ENCODE measurements around the gene MORF4L1. TPM values are rescaled to one million over a fixed set of nuclear protein-coding genes. Genes with fewer than 3 reads are reported as not detected.

MORF4L1 gene
- total RNA-seq, 1 donor from 2014 or later: 472 TPM

DNA sequence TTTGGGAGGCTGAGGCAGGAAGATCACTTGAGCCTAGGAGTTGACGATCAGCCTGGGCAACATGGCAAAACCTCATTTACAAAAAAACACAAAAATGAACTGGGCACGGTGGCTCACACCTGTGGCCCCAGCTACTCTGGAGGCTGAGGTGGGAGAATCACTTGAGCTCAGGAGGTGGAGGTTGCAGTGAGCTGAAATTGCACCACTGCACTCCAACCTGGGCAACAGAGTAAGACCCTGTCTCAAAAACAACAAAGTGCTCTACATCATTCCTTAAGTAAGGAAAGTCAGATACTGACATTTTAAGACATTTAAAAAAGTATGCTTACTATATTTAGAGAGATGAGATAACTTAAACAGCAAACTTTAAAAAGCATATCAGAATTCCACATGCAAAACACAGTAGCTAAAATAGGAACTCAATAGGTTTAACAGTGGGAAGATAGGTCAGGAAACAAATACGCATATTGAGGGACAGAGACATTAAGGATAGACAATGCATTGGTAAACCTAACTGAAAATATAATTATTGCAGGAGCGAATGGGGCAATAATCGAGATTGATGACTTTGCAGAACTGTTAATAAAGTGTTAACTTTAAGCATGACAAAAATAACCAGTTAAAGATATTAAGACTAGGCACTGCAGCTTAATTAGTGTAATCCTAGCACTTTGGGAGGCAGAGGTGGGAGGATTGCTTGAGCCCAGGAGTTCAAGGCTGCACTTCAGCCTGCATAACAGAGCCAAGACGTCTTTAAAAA, 32.1 kb downstream of the MORF4L1 start:
- TF ChIP-seq, protein P1, sequence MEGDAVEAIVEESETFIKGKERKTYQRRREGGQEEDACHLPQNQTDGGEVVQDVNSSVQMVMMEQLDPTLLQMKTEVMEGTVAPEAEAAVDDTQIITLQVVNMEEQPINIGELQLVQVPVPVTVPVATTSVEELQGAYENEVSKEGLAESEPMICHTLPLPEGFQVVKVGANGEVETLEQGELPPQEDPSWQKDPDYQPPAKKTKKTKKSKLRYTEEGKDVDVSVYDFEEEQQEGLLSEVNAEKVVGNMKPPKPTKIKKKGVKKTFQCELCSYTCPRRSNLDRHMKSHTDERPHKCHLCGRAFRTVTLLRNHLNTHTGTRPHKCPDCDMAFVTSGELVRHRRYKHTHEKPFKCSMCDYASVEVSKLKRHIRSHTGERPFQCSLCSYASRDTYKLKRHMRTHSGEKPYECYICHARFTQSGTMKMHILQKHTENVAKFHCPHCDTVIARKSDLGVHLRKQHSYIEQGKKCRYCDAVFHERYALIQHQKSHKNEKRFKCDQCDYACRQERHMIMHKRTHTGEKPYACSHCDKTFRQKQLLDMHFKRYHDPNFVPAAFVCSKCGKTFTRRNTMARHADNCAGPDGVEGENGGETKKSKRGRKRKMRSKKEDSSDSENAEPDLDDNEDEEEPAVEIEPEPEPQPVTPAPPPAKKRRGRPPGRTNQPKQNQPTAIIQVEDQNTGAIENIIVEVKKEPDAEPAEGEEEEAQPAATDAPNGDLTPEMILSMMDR (conservative IDR thresholded peaks at IDR 0.05): no peak
- Mint-ChIP-seq H3K9me3 (no peaks in the 10 kb centered on the region), H3K27me3 (ENCODE audit: low read depth) (no peaks in the 10 kb centered on the region), H3K27ac (ENCODE audit: unreplicated experiment) (no peak overlapping the region), H3K36me3 (ENCODE audit: low read depth) (peaks cover 10% of the 10 kb centered on the region), H3K4me3 (peak overlapping the region; percentile 8), H3K4me1 (peaks cover 6% of the 10 kb centered on the region)
- DNase-seq (ENCODE audit: low read depth, low spot score): no peak

DNA sequence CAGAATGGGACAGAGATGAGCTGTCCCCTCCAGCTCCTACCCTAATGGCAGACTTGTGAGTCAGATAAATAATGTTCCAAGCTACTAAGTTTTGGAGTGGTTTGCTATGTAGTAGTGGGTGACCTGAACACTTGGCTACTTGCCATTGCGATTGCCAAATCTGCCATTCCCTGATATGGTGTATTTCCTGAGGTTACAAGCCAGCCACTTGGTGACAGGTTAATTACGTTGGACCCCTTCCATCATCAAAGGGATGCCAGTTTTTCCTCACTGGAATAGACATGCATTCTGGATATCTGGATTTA, 33.6 kb downstream of the MORF4L1 start:
- H3K4me1 Mint-ChIP-seq: peaks cover 9% of the 10 kb centered on the region
- no peak for DNase-seq (ENCODE audit: low read depth, low spot score)
- H3K36me3 Mint-ChIP-seq (ENCODE audit: low read depth): peaks cover 18% of the 10 kb centered on the region
- TF ChIP-seq, protein P1 (conservative IDR thresholded peaks at IDR 0.05): no peak
- H3K27me3 Mint-ChIP-seq (ENCODE audit: low read depth): no peaks in the 10 kb centered on the region
- no peaks in the 10 kb centered on the region for H3K9me3 Mint-ChIP-seq
- H3K27ac Mint-ChIP-seq (ENCODE audit: unreplicated experiment): no peak overlapping the region
- H3K4me3 Mint-ChIP-seq: no peak overlapping the region

DNA sequence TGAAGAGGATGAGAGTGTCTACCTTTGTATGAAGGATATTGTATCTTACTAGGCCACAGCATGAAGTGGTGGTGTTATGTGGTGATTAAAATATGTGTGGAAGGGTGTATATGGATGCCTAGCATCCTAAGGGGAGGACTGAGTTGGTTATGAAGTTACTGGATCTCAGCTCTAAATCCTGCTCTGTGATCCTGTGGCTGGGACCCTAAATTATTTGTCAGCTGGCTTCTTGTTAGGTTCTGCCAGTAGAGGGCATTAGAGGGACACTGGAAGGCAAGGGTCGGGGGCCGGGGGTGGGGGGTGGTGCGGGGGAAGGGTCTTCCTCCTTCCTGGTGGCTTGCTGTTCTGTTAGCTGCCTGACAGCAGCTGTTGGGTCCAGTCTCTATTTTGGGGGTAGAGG, 34.9 kb downstream of the MORF4L1 start:
- no peaks in the 10 kb centered on the region for H3K27me3 Mint-ChIP-seq (ENCODE audit: low read depth)
- no peak overlapping the region for H3K4me3 Mint-ChIP-seq

DNA sequence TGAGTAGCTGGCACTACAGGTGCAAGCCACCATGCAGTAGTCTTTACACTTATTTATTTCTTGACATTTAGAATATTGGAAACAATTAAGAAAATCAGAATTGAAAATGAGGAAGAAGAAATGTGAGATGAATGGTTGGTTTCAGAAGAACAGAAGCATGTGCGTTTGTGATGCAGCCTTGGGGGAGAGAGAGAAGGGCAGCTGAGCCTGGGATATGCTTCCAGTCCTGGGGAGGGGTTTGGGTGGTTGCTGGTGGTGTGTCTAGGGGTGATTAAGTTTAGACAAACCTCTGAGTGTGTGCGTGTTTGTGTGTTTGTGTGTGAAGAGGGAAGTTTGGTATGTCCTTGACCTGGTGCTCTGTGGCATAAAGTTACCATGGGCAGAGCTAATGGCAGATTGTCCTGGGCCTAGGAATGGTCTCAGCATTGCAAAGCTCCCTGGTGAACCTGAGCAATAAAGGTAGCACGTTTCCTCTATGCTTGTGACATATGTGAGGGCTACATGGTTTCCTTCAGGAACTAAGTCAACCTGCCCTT, 36.5 kb downstream of the MORF4L1 start:
- Mint-ChIP-seq H3K27me3 (ENCODE audit: low read depth) (no peaks in the 10 kb centered on the region), H3K27ac (ENCODE audit: unreplicated experiment) (no peak overlapping the region), H3K36me3 (ENCODE audit: low read depth) (peaks cover 18% of the 10 kb centered on the region), H3K4me3 (no peak overlapping the region), H3K4me1 (peaks cover 9% of the 10 kb centered on the region), H3K9me3 (no peaks in the 10 kb centered on the region)
- no peak for DNase-seq (ENCODE audit: low read depth, low spot score)
- TF ChIP-seq, protein P1 (conservative IDR thresholded peaks at IDR 0.05): no peak

More for the DNA sequence above, 34.9 kb downstream of the MORF4L1 start:
- peaks cover 9% of the 10 kb centered on the region for H3K4me1 Mint-ChIP-seq
- DNase-seq (ENCODE audit: low read depth, low spot score): no peak
- TF ChIP-seq, protein P1 (conservative IDR thresholded peaks at IDR 0.05): peak; percentile 45
- peak overlapping the region; percentile 0 for H3K27ac Mint-ChIP-seq (ENCODE audit: unreplicated experiment)
- peaks cover 18% of the 10 kb centered on the region for H3K36me3 Mint-ChIP-seq (ENCODE audit: low read depth)
- H3K9me3 Mint-ChIP-seq: no peaks in the 10 kb centered on the region

DNA sequence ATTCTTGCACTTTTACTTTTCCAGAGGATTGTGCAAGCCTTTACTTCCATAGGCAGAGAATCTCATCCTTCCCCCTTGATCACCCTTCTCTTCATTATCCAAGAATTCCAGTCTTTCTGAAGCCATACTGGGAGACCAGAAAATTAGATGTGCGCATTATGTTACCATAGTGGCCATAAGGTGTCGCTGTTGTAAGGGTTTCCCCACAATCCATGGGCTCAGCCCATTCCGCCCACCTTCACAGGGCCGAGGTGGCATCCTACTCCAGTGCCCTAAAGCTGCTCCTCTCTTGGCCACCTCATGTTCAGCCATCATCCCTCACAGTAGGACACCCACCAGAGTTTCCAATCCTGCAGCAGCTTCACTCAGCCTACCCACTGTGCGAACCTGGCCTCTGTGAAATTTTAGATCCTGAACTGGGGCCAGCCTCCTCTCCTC, 37.1 kb downstream of the MORF4L1 start:
- DNase-seq (ENCODE audit: low read depth, low spot score): peak; percentile 52
- TF ChIP-seq, protein P1 (conservative IDR thresholded peaks at IDR 0.05): peak; percentile 81
- Mint-ChIP-seq H3K9me3 (no peaks in the 10 kb centered on the region), H3K36me3 (ENCODE audit: low read depth) (peaks cover 18% of the 10 kb centered on the region), H3K27me3 (ENCODE audit: low read depth) (no peaks in the 10 kb centered on the region), H3K27ac (ENCODE audit: unreplicated experiment) (no peak overlapping the region), H3K4me1 (peaks cover 9% of the 10 kb centered on the region), H3K4me3 (peak overlapping the region; percentile 41)
